Stimulated activated CD8-positive, alpha-beta memory T cell treated with anti-CD3 and anti-CD28 coated beads, Interleukin-15, amount 100 ng/mL, for 48 hours (primary cell): Measurements from ENCODE around the gene SLC5A5.
"Not testable (repeated sequence)": the region's sequence is repeated elsewhere in the genome, so short reads cannot be mapped to it uniquely, and the experiment has no call there.

Experiments
- DNase-seq, 2 donors: peaks; one replicate each; pipeline ENCODE4 v3.0.0-alpha.2; 2020; ENCODE audit warnings: low read depth in 2 of 2

The SLC5A5 gene

DNA sequence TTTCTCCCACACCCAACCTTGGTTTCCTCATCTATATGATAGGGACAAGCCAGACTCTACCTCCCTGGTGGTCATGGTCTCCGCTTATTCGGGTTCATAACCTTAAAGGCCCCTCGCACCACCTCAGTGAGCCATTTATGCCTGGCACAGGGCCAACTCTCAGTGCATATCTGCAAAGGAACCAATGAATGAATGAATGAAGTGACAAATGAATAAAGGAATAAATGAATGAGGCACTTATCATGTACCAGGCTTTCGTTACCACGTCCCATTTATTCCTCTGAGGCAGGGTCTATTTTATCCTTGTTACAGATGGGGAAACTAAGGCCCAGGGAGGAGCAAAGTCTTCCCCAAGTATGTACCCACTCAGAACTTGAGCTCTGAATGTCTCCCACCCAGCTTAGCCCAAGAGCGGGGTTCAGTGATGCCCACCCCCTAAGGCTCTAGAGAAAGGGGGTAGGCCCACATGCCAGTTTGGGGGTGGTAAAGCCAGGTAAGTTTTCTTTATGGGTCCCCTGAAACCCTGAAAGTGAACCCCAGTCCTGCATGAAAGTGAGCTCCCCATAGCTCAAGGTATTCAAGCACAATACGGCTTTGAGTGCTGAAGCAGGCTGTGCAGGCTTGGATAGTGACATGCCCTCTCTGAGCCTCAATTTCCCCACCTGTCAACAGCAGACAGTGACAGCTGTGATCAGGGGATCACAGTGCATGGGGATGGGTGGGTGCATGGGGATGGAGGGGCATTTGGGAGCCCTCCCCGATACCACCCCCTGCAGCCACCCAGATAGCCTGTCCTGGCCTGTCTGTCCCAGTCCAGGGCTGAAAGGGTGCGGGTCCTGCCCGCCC is 490 bp upstream of the SLC5A5 start:
- DNase-seq = no peak

DNA sequence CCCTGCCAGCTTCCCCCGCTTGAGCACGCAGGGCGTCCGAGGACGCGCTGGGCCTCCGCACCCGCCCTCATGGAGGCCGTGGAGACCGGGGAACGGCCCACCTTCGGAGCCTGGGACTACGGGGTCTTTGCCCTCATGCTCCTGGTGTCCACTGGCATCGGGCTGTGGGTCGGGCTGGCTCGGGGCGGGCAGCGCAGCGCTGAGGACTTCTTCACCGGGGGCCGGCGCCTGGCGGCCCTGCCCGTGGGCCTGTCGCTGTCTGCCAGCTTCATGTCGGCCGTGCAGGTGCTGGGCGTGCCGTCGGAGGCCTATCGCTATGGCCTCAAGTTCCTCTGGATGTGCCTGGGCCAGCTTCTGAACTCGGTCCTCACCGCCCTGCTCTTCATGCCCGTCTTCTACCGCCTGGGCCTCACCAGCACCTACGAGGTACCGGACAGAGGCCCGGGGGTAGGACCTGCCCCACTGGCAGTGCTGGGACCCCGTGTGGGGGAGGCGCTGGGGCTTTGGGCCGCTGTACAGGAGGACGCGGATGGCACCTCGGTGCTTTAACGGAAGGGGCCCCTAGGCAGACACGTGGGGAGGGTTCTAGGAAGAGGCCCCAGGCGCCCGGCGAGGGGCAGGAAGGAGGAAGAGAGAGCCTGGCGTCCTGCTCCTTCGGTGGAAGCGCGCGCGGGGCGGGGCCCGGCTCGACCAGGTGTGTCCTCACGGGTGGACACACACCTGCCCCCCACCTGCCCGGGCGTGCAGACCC is 681 bp downstream of the SLC5A5 start:
- peak in 1 of 2 donors; percentile 54 for DNase-seq

DNA sequence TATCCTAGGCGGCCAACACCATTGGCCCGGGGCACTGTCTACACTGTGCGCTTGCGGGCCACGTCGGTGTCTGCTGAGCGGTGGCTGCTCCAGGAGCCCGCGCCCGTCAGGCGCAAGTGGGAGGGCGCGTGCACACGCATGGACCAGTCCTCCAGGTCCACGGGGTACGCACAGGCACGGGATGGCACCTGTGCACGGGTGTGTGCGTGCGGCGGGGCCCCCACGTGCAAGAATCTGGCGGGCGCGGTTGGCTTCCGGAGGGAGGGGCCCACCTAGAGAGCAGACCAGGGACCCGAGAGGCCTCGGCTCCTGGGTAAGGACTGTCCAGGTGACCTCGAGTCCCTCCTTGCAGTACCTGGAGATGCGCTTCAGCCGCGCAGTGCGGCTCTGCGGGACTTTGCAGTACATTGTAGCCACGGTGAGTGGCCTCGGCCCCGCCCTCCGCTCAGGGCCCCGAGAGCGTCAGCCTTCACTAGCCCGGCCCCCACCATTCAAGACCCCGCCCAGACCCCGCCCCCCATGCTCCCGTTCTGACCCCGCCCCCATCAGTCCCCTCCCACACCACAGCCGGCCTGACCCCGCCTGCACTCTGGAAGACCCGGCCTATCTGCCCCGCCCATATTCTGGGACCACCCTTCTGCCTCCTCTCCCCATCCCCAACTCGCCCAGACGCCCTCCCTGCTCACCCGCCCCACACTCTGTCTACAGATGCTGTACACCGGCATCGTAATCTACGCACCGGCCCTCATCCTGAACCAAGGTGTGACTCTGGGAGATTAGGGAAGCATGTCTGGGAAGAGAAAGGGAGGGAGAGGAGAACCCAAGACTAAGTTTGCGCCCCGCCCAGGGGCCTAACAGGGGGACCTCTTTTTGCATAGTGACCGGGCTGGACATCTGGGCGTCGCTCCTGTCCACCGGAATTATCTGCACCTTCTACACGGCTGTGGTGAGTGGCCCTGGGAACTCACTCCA is 2.3 kb downstream of the SLC5A5 start:
- DNase-seq = peak in 1 of 2 donors; percentile 66

DNA sequence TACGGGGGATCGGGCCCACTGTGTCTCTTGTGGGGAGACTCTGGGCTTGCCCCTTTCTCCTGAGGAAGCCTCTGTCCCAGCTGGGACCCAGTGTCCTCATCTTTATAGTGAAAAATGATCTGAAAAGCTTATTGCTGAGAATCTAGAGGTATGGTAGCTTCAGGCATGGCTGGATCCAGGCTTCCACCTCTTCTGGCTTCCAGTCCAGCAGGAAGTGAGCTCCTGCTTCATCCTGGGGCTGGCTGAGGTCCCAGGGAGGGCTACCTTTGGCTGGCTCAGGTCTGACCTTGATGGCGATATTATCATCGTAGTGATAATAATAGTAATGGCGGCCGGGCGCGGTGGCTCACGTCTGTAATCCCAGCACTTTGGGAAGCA is 3.0 kb downstream of the SLC5A5 start:
- no peak for DNase-seq

DNA sequence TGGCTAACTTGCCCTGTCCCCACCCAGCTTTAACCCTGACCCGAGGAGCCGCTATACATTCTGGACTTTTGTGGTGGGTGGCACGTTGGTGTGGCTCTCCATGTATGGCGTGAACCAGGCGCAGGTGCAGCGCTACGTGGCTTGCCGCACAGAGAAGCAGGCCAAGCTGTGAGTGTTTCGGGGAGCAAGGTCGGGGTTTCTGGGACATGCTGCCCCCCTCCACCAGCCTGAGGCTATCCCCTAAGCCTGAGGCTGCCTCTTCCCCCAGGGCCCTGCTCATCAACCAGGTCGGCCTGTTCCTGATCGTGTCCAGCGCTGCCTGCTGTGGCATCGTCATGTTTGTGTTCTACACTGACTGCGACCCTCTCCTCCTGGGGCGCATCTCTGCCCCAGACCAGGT is 6.0 kb downstream of the SLC5A5 start:
- DNase-seq = no peak

DNA sequence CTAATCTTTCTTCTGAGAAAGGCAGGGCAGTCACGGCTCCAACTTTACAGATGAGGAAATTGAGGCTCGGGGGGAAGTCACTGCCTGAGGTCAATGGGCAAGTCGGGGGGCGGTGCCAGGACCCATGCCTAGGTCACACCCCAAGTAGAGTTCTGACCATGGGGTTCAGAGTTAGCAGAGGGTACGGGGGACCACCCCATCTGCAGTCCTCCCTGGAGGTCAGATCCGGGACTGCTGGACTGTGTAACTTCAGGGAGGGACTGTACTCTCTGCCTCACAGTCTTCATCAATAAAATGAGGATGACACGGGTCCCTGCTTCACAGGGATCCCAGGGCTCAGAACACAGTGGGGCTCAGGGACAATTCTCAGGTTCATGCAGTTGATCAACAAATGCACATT is 7.7 kb downstream of the SLC5A5 start:
- no peak for DNase-seq

DNA sequence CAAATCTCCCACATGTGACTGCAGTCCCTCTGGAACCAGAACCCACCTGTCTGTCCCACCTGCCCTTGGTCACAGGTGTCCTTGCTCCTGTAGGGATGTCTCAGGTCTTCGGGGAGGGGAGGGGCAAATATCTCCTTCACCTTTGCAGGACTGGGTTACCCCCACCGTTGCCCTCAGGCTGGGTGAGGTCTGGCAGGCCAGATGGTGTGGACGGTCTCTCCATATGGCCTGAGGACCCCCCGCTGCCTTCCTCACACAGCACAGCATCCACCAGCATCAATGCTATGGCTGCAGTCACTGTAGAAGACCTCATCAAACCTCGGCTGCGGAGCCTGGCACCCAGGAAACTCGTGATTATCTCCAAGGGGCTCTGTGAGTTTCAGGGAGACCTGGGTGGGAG is 10.0 kb downstream of the SLC5A5 start:
- no peak for DNase-seq

DNA sequence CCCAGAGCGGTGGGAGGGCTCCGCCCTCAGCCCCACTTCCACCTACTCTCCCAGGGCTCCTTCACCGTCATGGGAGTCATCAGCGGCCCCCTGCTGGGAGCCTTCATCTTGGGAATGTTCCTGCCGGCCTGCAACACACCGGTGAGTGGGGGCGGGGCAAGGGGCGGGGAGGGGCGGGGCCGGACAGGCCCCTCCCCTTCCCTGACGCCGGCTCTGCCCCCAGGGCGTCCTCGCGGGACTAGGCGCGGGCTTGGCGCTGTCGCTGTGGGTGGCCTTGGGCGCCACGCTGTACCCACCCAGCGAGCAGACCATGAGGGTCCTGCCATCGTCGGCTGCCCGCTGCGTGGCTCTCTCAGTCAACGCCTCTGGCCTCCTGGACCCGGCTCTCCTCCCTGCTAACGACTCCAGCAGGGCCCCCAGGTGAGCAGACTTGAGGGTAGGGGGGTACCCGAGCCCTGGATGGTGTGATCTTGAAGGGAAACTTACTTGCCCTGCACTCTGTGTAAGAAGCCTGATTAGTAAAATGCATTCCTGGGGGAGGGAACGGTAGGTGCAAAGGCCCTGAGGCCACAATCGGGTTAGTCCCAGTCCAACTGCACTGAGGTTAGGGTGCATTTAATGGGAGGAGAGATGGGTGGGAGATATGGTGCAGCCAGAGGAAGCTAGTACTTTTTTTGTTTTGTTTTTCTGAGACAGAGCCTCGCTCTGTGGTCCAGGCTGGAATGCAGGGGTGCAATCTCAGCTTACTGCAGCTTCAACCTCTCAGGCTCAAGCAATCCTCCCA is 12.1 kb downstream of the SLC5A5 start:
- DNase-seq = no peak

DNA sequence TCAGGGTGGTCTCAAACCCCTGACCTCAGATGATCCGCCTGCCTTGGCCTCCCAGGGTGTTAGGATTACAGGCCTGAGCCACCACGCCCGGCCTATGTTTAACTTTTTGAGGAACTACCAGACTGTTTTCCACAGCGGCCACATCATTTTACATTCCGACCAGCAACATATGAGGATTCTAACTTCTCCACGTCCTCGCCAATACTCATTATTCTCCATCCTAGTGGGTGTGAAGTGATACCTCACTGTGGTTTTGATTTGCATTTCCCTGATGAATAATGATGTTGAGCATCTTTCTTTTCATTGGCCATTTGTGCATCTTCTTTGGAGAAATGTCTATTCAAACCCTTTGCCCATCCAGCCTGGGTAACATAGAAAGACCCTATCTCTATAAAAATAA is 14.8 kb downstream of the SLC5A5 start:
- no peak for DNase-seq

DNA sequence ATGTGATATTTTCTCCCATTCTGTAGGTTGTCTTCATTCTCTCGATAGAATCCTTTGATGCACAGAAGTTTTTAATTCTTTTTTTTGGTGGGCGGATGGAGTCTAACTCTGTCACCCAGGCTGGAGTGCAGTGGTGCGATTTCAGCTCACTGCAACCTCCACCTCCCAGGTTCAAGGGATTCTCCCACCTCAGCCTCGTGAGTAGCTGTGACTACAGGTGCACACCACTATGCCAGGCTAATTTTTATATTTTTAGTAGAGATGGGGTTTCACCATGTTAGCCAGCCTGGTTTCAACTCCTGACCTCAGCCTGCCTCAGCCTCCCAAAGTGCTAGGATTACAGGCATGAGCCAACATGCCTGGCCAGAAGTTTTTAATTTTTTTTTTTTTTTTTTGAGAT is 15.5 kb downstream of the SLC5A5 start:
- DNase-seq = not testable (repeated sequence)

DNA sequence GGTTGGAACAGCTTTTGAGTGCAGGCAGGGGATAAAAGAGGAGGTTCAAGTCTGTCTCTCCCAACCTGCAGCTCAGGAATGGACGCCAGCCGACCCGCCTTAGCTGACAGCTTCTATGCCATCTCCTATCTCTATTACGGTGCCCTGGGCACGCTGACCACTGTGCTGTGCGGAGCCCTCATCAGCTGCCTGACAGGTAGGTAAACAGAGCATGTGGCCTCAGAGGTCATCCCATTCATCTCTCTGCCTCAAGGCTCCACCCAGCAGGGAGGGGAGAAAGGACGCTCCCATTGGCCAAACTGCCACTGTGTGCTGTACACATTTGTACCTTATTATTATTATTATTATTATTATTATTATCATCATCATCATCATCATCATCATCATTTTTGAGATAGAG is 16.5 kb downstream of the SLC5A5 start:
- DNase-seq = no peak

DNA sequence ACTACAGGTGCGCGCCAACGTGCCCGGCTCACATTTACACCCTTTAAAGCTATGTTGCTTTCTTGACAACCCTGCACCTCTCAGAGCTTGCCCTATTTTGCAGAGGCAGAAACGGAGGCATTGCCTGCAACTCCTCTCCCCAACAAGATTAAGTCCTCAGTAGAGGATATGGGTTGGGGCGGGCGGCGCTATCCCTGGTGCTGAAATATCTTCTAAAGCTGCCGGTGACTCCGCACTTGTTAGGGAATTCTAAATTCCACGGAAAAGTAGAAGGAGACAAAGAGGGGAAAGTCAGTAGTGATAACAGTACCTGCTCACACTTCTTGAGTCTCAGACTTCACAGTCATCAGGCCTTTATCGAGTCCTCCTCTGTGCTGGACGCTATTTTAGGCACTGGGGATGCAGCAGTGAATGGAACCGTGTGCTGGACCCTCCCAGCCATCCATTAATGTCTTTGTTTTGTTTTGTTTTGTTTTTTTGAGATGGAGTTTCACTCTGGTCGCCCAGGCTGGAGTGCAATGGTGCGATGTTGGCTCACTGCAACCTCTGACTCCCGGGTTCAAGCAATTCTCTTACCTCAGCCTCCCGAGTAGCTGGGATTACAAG is 18.0 kb downstream of the SLC5A5 start:
- no peak for DNase-seq

DNA sequence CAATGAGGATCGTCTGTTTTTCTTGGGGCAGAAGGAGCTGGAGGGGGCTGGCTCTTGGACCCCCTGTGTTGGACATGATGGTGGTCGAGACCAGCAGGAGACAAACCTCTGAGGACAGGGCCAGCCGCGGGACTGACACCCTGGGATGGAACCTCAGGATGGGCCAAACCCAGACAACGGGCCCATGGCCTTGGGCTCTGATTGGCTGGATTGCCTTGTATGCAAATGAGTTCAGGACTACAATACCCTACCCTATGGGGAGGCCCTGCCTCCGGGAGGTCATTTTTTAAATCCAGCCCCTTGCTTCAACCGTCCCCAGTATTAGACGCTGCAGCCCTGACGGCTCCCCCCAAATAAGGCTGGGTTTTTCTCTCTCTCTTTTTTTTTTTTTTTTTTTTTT is 22.0 kb downstream of the SLC5A5 start:
- DNase-seq = no peak

DNA sequence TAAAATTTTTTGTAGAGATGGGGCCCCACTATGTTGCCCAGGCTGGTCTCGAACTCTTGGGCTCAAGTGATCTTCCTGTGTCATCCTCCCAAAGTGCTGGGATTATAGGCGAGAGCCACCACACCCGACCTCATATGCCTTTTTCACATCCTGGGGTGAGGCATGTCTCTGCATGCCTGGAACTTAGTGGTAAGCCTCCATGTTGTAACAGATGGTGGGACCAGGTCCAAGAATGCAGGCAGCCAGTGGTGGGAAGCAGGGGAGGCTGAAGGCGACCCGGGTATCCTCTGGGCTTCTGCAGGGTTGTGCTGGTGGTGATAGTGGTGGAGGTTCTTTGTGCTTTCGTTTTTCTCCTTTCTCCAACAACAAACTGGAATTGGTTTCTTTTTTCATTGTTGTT is 31.0 kb downstream of the SLC5A5 start:
- no peak for DNase-seq

DNA sequence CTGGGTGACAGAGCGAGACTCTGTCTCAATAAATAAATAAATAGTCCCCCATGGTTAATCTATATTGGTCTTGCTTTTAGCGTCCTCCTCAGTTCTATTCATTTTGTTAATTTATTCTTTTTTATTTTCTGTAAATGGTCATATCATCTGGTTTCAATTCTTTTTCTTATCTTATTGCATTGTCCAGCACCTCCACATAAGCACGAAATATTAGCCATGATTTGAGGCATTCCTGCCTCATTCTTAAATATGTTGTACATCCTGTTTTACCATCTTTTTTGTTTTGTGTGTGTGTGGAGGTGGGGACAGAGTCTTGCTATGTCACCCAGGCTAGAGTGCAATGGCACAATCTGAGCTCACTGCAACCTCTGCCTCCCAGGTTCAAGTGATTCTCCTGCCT is 36.5 kb downstream of the SLC5A5 start:
- no peak for DNase-seq

DNA sequence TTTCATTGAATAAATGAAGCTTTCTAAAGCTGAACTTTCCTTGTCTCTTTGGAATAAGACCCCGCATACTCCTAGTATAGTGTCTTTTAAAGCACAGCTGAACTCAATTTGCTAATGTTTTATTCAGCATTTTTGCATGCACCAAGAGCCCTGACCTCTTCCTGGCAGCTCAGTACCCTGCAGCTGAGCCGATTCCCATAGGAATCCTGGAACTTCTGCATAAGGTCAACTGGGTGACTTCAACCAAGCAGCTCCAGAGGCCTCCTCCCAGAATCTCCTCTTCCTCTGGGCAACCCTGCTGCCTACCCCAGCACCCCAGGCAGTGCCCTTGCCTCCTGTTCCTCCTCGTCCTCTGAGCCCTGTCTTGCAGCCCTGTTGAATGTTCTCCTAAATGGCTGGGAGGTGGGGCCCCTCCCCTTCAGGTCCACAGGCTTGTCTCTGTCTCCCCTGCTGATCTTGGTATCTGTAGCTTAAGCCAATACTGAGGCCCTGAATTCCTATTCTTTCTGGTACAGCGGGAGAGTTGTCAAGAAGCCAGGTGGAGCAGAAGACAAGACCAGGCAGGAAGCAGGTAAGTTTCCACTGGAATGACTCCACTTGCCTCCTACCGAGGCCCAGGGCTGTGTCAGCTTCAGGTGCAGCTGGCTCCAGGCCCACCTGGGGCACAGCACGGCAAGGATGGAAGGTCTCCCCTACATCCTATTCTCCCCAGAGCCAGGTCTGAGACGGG is 37.4 kb downstream of the SLC5A5 start:
- DNase-seq = no peak

DNA sequence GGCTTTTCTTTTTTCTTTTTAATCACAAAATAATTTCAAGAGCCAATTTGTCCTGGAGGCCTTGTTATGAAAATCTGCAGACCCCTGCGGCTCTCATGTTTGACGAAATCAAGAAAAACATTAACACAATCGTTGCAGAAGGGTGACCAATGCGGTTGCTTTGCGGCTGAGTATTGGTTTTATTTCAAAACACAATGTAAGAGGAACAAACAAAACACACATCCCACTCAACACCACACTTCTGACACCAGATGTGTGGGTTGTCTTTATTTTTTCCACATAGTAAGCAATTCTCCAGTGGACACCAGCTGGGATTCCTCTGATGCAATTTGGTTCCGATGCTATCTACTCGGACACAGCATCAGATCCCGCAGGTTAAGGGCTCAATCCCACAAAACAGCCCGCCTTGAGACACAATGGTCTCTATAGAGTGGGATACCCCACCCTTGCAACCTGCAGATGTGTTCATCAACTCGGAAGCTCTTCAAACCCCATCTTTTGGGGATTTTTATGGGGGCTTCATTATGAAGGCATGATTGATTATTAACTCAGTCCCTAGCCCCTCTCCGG is 39.1 kb downstream of the SLC5A5 start:
- no peak for DNase-seq

DNA sequence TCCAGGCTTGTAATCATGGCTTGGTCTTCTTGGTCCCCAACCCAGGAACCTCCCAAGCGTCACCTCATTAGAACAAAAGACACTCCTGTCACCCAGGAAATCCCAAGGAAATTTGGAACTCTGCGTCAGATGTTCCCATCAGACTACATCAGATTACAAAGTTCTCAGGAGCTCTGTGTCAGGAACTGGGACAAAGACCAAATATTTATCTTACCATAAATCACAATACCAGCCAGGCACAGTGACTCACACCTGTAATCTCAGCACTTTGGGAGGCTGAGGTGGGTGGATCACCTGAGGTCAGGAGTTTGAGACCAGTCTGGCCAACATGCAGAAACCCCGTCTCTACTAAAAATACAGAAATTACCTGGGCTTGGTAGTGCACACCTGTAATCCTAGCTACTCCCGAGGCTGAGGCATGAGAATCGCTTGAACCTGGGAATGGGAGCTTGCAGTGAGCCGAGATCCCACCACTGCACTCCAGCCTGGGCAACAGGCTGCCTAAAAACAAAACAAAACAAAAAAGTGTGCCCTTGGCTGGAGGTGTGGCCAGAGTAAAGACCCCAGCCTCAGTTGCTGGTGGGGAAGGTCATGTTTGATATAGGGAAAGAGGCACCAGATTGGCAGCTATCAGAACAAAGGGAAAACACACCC is 44.3 kb downstream of the SLC5A5 start:
- DNase-seq = no peak

DNA sequence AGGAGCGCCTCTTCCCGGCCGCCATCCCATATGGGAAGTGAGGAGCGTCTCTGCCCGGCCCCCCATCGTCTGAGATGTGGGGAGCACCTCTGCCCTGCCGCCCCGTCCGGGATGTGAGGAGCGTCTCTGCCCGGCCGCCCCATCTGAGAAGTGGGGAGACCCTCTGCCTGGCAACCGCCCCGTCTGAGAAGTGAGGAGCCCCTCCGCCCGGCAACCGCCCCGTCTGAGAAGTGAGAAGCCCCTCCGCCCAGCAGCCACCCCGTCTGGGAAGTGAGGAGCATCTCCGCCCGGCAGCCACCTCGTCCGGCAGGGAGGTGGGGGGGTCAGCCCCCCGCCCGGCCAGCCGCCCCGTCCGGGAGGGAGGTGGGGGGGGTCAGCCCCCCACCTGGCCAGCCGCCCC is 46.4 kb downstream of the SLC5A5 start:
- DNase-seq = not testable (repeated sequence)
